GM12878 (cell line): ENCODE results near the gene FAM234A. TPM values are rescaled to one million over a fixed set of nuclear protein-coding genes. Genes with fewer than 3 reads are reported as not detected.

Experiments
- BHLHE40 ChIP-seq, 2 experiments: fragments of 450-650 bp in 1 of 2; IDR thresholded peaks; 2 replicates each; pipeline ENCODE4 v1.6.1; 2011 to 2017; ENCODE audit warnings: low read depth in 2 of 2, borderline replicate concordance in 1 of 2, improper control_type of control experiment in 1 of 2, low read length in 1 of 2, mild to moderate bottlenecking in 1 of 2
- E2F4 ChIP-seq: IDR thresholded peaks from 2 replicates; pipeline ENCODE4 v1.6.1; 2012; ENCODE audit warnings: low read depth, low read length, improper control_type of control experiment
- FOS ChIP-seq: IDR thresholded peaks from 3 replicates; pipeline ENCODE4 v1.6.1; 2011; ENCODE audit warnings: borderline replicate concordance; ENCODE audit not compliant: insufficient read length; ENCODE audit errors: extremely low read depth
- FOXK2 ChIP-seq: fragments of 450-650 bp; IDR thresholded peaks from 2 replicates; pipeline ENCODE4 v1.6.1; 2017; ENCODE audit warnings: mild to moderate bottlenecking, moderate library complexity
- HDAC6 ChIP-seq: fragments of 200-600 bp; sonication (generic); IDR thresholded peaks from one replicate; pipeline ENCODE4 v1.8.0; 2017; ENCODE audit warnings: antibody characterized with exemption; ENCODE audit not compliant: unreplicated experiment
- IRF4 ChIP-seq: IDR thresholded peaks from 2 replicates; pipeline ENCODE4 v1.6.1; 2011; ENCODE audit warnings: low read depth, low read length
- MLLT1 ChIP-seq: fragments of 450-650 bp; IDR thresholded peaks from 2 replicates; pipeline ENCODE4 v1.6.1; 2016; ENCODE audit warnings: mild to moderate bottlenecking
- POLR2AphosphoS2 ChIP-seq: IDR thresholded peaks from 2 replicates; pipeline ENCODE4 v1.6.1; 2011; ENCODE audit warnings: low read depth, mild to moderate bottlenecking, low read length, improper control_type of control experiment, moderate library complexity
- SIX5 ChIP-seq: IDR thresholded peaks from 2 replicates; pipeline ENCODE4 v1.6.1; 2011; ENCODE audit warnings: mild to moderate bottlenecking, low read depth, low read length, moderate library complexity; ENCODE audit not compliant: severe bottlenecking
- SMC3 ChIP-seq: IDR thresholded peaks from 2 replicates; pipeline ENCODE4 v1.6.1; 2011; ENCODE audit warnings: low read length, improper control_type of control experiment, borderline replicate concordance
- WRNIP1 ChIP-seq: IDR thresholded peaks from 2 replicates; pipeline ENCODE4 v1.6.1; 2011; ENCODE audit warnings: low read depth, low read length, improper control_type of control experiment, borderline replicate concordance
- ZNF24 ChIP-seq: fragments of 450-650 bp; IDR thresholded peaks from 2 replicates; pipeline ENCODE4 v1.6.1; 2017; ENCODE audit warnings: antibody characterized with exemption, mild to moderate bottlenecking
- ZNF384 ChIP-seq: IDR thresholded peaks from 2 replicates; pipeline ENCODE4 v1.6.1; 2012; ENCODE audit warnings: low read depth, mild to moderate bottlenecking, low read length, improper control_type of control experiment, borderline replicate concordance
- ZNF592 ChIP-seq: fragments of 450-650 bp; IDR thresholded peaks from 2 replicates; pipeline ENCODE4 v1.6.1; 2017; ENCODE audit warnings: mild to moderate bottlenecking, moderate library complexity
- polyA plus RNA-seq, 11 experiments: library from polyadenylated mRNA; depleted of rRNA in 4 of 11; unstranded in 6 of 11; stranded (reverse) in 5 of 11; fragments of >200 nt; fragmentation: Nextera tagmentation in 4 of 11; fragmentation: Illumina TruSeq in 1 of 11; extraction: Ambion mirVana in 4 of 11; extraction: Trizol in 1 of 11; gene quantifications; 1 replicate in 1 of 11; 2 replicates in 10 of 11; pipeline versions ENCODE4 v1.2.1 to v1.2.3, GENCODE V29; 2011 to 2016; ENCODE audit warnings: inconsistent platforms in 2 of 11, missing spikeins in 2 of 11, low read depth in 1 of 11
- total RNA-seq, 4 experiments: library from RNA; depleted of rRNA in 3 of 4; stranded (reverse); fragments of >200 nt in 3 of 4; fragmentation: Illumina TruSeq in 1 of 4; extraction: Trizol in 1 of 4; gene quantifications; 2 replicates each; pipeline versions ENCODE4 v1.2.1 to v1.2.3, GENCODE V29; 2013 to 2021
- TF ChIP-seq, protein P1 (sequence below): fragments of 450-650 bp; formaldehyde crosslinking; IDR thresholded peaks from 2 replicates; pipeline ENCODE4 v1.4.0; 2022; ENCODE audit warnings: mild to moderate bottlenecking, moderate library complexity

FAM234A gene
- total and polyA plus RNA-seq, 10 of the 15 experiments (the other 5 are each of a cell fraction or from before 2014, with no cell fraction given): 1.6 to 37.6 (median 17.3) TPM

GRCh38 chr16:234468-235305 is at the start of gene FAM234A (continued):
- TF ChIP-seq HDAC6: no peak
- TF ChIP-seq ZNF24: no peak
- TF ChIP-seq WRNIP1: no peak
- TF ChIP-seq BHLHE40 (IDR thresholded peaks at IDR 0.05; ENCODE audit: borderline replicate concordance in 1 of 2, low read depth in 2 of 2, low read length in 1 of 2): peak; percentile 82 to 97
- peak; percentile 44 for TF ChIP-seq MLLT1
- no peak for TF ChIP-seq SMC3
- TF ChIP-seq, protein P1, sequence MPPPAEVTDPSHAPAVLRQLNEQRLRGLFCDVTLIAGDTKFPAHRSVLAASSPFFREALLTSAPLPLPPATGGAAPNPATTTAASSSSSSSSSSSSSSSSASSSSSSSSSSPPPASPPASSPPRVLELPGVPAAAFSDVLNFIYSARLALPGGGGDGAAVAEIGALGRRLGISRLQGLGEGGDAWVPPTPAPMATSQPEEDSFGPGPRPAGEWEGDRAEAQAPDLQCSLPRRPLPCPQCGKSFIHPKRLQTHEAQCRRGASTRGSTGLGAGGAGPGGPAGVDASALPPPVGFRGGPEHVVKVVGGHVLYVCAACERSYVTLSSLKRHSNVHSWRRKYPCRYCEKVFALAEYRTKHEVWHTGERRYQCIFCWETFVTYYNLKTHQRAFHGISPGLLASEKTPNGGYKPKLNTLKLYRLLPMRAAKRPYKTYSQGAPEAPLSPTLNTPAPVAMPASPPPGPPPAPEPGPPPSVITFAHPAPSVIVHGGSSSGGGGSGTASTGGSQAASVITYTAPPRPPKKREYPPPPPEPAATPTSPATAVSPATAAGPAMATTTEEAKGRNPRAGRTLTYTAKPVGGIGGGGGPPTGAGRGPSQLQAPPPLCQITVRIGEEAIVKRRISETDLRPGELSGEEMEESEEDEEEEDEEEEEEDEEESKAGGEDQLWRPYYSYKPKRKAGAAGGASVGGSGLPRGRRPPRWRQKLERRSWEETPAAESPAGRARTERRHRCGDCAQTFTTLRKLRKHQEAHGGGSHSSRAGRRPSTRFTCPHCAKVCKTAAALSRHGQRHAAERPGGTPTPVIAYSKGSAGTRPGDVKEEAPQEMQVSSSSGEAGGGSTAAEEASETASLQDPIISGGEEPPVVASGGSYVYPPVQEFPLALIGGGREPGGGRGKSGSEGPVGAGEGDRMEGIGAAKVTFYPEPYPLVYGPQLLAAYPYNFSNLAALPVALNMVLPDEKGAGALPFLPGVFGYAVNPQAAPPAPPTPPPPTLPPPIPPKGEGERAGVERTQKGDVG (CRISPR knock-in tag): 0 out of 2 replicates have a peak, but pooled peaks have one; percentile 54
- peak; percentile 84 for TF ChIP-seq POLR2AphosphoS2
- TF ChIP-seq E2F4: no peak
- peak; percentile 17 for TF ChIP-seq SIX5
- TF ChIP-seq FOXK2: peak; percentile 68
- no peak for TF ChIP-seq FOS
- TF ChIP-seq ZNF384: no peak
- TF ChIP-seq ZNF592: peak; percentile 85
- TF ChIP-seq IRF4: no peak
